ENCODE data around the gene TTC24. TPM values are rescaled to one million over a fixed set of nuclear protein-coding genes. Genes with fewer than 3 reads are reported as not detected.

TTC24 gene
- total RNA-seq, 6 donors from 2014 or later = 0.20 TPM; not detected in 5

GRCh38 chr1:156556354-156556753 is 23.2 kb upstream of the TTC24 start:
- 76 to 80% methylated on average over 5 to 8 of the region's 9 CpGs for WGBS, 2 donors
- DNase-seq (no peak), ATAC-seq (ENCODE audit: low FRiP score in 2 of 2) (no peak)
- Histone ChIP-seq H3K27ac (no peak overlapping the region), H3K4me3 (no peak overlapping the region), H3K9me3 (no peaks in the 10 kb centered on the region), H3K27me3 (no peaks in the 10 kb centered on the region), H3K36me3 (no peaks in the 10 kb centered on the region), H3K4me1 (no peaks in the 10 kb centered on the region)
- no peak for TF ChIP-seq EP300 (IDR thresholded peaks at IDR 0.05)
- TF ChIP-seq POLR2AphosphoS5 (IDR thresholded peaks at IDR 0.05) = no peak
- TF ChIP-seq CTCF (IDR thresholded peaks at IDR 0.05) = no peak
- TF ChIP-seq POLR2A (IDR thresholded peaks at IDR 0.05) = no peak

DNA sequence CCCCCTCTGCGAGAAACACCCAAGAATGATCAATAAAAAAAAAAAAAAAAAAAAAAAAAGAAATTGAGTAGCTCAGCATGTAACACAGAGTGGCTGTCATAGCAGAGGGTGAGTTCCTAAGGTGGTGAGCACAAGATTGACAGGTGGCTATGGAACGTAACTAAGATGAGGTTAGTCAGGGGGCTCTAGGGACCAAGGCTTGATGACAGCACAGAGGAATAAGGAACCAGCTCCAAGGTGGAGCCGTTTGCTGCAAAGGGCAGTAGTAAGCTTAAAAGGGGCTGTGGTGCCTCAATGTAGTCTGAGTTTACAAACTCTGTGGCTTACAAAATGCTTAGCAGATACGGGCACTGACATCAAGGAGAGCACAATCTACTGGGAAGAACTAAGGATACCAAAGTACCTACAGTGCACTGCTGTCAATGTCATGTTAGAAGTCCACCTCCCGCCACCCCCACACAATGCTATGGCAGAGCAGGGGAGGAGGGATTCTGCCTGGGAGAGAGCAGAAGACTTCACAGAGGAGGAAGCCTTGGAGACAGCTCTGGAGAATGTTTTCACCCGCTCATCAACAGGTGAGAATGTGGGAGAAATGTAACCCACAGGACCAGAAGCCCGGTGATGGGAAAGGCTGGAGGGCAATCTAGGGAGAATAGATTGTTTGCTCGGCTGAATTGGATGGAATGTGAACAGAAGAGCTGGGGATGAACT is 20.3 kb upstream of the TTC24 start:
- Histone ChIP-seq H3K27me3 (no peaks in the 10 kb centered on the region), H3K27ac (no peak overlapping the region), H3K36me3 (no peaks in the 10 kb centered on the region), H3K9me3 (no peaks in the 10 kb centered on the region), H3K4me1 (no peaks in the 10 kb centered on the region), H3K4me3 (no peak overlapping the region)
- TF ChIP-seq POLR2A (IDR thresholded peaks at IDR 0.05) (no peak), EP300 (IDR thresholded peaks at IDR 0.05) (no peak), CTCF (IDR thresholded peaks at IDR 0.05) (no peak), POLR2AphosphoS5 (IDR thresholded peaks at IDR 0.05) (no peak)
- 77 to 81% methylated on average over 7 of the region's 8 CpGs for WGBS, 2 donors
- ATAC-seq (ENCODE audit: low FRiP score in 2 of 2) (no peak), DNase-seq (no peak)

DNA sequence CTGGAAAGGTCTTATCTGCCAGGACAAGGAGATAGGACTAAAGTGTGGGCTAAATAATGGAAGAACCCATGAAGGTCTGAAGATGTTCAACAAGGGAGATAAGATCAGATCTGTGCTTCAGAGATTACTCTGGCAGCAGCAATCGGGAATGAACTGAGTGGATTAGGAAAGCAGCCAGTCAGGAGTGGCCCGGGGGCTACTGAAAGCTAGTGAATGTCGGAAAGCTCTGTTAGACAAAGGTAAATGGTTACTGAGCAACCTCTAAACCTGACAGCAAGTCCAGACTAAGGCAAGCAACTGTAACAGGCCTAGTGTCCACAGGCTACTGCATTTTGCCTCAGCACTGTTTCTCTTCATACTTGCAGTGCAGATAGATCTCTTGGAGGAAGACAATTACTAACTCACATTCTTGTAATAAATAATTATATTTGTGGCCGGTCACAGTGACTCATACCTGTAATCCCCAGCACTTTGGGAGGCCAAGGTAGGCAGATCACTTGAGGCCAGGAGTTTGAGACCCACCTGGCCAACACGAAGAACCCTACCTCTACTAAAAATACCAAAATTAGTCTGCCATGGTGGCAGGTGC is 19.6 kb upstream of the TTC24 start:
- no peak overlapping the region for H3K4me3 ChIP-seq
- TF ChIP-seq CTCF (IDR thresholded peaks at IDR 0.05) (no peak), EP300 (IDR thresholded peaks at IDR 0.05) (no peak), POLR2A (IDR thresholded peaks at IDR 0.05) (no peak), POLR2AphosphoS5 (IDR thresholded peaks at IDR 0.05) (no peak)
- no peaks in the 10 kb centered on the region for H3K27me3 ChIP-seq
- H3K4me1 ChIP-seq = no peaks in the 10 kb centered on the region
- H3K27ac ChIP-seq = no peak overlapping the region
- WGBS, 2 donors = 82 to 84% methylated on average over 5 of the region's 5 CpGs
- DNase-seq (no peak), ATAC-seq (ENCODE audit: low FRiP score in 2 of 2) (no peak)
- H3K9me3 ChIP-seq = no peaks in the 10 kb centered on the region
- no peaks in the 10 kb centered on the region for H3K36me3 ChIP-seq

- TF ChIP-seq POLR2A (IDR thresholded peaks at IDR 0.05) = no peak
- TF ChIP-seq EP300 (IDR thresholded peaks at IDR 0.05) = no peak
- no peak for TF ChIP-seq CTCF (IDR thresholded peaks at IDR 0.05)
- no peak for TF ChIP-seq POLR2AphosphoS5 (IDR thresholded peaks at IDR 0.05)
- no peak overlapping the region for H3K4me3 ChIP-seq
- ATAC-seq (ENCODE audit: low FRiP score in 2 of 2) = peak in 1 of 2 donors; percentile 16
These were observed 18.8 kb upstream of the TTC24 start for GRCh38 chr1:156560585-156561163.

More at GRCh38 chr1:156560585-156561163, 18.8 kb upstream of the TTC24 start:
- DNase-seq = no peak
- H3K27me3 ChIP-seq = no peaks in the 10 kb centered on the region
- no peaks in the 10 kb centered on the region for H3K36me3 ChIP-seq
- H3K4me1 ChIP-seq = no peaks in the 10 kb centered on the region
- H3K9me3 ChIP-seq = no peaks in the 10 kb centered on the region
- WGBS, 2 donors = 78 to 80% methylated on average over 5 of the region's 5 CpGs
- peak overlapping the region in 1 of 4 donors; percentile 27 for H3K27ac ChIP-seq

Measured in upper lobe of left lung (tissue), 6 donors.